ENCODE measurements around the gene CLEC1A.

GRCh38 chr12:10136637-10137205 lies 37.9 kb upstream of the CLEC1A start:
- TF ChIP-seq CTCF (IDR thresholded peaks at IDR 0.05) = no peak
- TF ChIP-seq POLR2A (IDR thresholded peaks at IDR 0.05) = no peak
